ENCODE results near the gene RAB31.

Gene RAB31

DNA sequence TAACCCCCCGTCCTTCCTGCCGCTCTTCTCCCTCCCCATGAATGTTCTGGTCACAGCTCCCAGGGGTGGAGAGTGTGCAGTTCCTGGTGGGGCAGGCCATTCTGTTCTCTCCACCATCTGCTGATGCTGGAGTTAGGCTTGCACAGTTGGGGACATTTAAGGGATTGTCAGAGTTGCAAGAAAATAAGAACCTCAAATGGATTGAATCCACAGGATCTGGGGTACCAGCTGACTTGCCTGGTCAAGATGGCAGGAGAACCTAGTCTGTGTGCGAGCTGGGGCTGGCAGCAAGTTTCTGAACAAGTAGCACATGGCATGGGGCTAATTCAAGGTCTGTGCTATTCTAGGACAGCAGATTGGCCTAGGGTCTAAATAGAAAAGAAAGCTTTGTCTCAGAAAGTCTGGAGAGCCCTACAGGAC lies 116.9 kb downstream of the RAB31 start:
- no peaks in the 10 kb centered on the region for H3K9me3 ChIP-seq (ENCODE audit: low read depth, low read length)
- H3K4me3 ChIP-seq: no peak overlapping the region
- H3K36me3 ChIP-seq (ENCODE audit: insufficient read depth, low read length): no peaks in the 10 kb centered on the region
- no peak overlapping the region for H3K27ac ChIP-seq
- no peak for DNase-seq (ENCODE audit: low read depth, low spot score)
- TF ChIP-seq EZH2 (IDR thresholded peaks at IDR 0.05) (no peak), FOXP2 (optimal IDR thresholded peaks at IDR 0.05; ENCODE audit: control extremely low read depth, extremely low read length, insufficient read depth) (no peak), POLR2AphosphoS5 (IDR thresholded peaks at IDR 0.05; ENCODE audit: borderline replicate concordance, low read depth, low read length) (no peak)
- H3K9ac ChIP-seq (ENCODE audit: insufficient read length): no peak overlapping the region

DNA sequence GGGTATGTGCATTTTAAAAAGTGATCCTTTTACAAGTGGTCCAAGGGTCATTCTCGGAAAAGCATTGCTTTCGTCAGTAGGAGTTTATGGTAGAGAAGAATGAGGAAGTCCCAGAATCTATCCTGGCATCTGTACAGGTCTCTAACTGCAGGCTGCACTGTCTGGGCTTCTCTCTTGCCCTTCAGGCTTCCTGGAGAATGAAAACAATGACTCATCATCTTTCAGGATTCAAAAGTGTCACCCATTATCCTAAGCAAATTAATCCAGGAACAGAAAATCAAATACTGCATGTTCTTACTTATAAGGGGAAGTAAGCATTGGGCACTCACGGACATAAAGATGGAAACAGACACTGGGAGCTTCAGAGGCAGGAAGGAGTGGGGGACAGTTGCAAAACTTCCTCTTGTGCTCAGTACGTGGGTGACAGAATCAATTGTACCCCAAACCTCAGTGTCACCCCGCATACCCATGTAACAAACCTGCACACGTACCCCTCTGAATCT lies 117.5 kb downstream of the RAB31 start:
- Histone ChIP-seq H3K27ac (no peak overlapping the region), H3K36me3 (ENCODE audit: insufficient read depth, low read length) (no peaks in the 10 kb centered on the region), H3K9ac (ENCODE audit: insufficient read length) (no peak overlapping the region), H3K4me3 (no peak overlapping the region), H3K9me3 (ENCODE audit: low read depth, low read length) (no peaks in the 10 kb centered on the region)
- TF ChIP-seq POLR2AphosphoS5 (IDR thresholded peaks at IDR 0.05; ENCODE audit: borderline replicate concordance, low read depth, low read length) (no peak), EZH2 (IDR thresholded peaks at IDR 0.05) (no peak), FOXP2 (optimal IDR thresholded peaks at IDR 0.05; ENCODE audit: control extremely low read depth, extremely low read length, insufficient read depth) (no peak)
- DNase-seq (ENCODE audit: low read depth, low spot score): no peak

DNA sequence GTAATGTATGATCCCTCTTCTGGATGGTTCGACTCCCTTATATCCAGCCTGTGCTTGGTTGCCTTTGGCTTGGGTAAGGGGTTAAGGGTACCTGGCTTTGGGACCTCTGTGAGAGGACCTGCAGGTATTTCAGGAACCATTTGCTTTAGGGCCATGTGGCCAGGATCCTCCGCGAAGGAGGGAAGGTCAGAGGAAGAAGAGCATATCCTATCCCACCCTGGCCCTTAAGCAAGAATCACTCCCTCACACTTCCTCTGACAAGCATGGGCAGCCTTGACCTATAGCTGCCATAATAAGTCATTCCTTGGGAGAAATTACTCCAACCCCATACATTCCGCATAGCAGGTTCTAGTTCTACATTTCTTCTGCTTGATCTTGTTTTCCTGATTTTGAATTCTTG lies 118.6 kb downstream of the RAB31 start:
- no peak for DNase-seq (ENCODE audit: low read depth, low spot score)
- Histone ChIP-seq H3K36me3 (ENCODE audit: insufficient read depth, low read length) (no peaks in the 10 kb centered on the region), H3K27ac (no peak overlapping the region), H3K9me3 (ENCODE audit: low read depth, low read length) (no peaks in the 10 kb centered on the region), H3K4me3 (no peak overlapping the region), H3K9ac (ENCODE audit: insufficient read length) (no peak overlapping the region)
- TF ChIP-seq FOXP2 (optimal IDR thresholded peaks at IDR 0.05; ENCODE audit: control extremely low read depth, extremely low read length, insufficient read depth) (no peak), POLR2AphosphoS5 (IDR thresholded peaks at IDR 0.05; ENCODE audit: borderline replicate concordance, low read depth, low read length) (no peak), EZH2 (IDR thresholded peaks at IDR 0.05) (no peak)

DNA sequence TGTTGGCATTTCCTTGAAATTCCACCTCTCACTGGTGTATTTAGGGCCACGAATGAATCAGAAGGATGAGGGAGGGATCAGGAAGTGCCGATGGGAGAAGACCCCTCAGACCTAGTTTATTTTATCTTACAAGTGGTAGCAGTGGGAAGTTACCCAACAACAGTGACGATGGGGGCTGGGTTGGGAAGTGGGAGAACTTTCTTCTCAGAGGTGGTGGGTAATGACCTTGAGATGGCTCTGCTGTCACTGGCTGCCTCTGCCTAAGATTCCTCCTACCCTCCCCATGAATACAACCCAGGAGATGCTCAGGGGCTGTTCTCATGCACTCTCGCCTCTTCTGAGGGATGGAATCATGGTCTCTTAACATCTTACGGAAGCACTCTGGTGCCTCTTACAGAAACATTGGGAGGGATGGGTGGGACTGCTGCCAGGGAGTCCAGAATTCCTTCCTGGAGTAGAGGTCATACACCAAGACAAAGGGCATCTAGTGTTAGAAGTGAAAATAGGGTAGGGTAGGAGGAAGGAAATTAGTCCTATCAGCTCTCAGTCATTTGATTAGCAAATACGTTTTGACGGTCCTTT lies 119.2 kb downstream of the RAB31 start:
- no peaks in the 10 kb centered on the region for H3K36me3 ChIP-seq (ENCODE audit: insufficient read depth, low read length)
- no peak overlapping the region for H3K9ac ChIP-seq (ENCODE audit: insufficient read length)
- 0 out of 2 replicates have a peak overlapping the region, but pooled peaks have one; percentile 5 for H3K27ac ChIP-seq
- TF ChIP-seq FOXP2 (optimal IDR thresholded peaks at IDR 0.05; ENCODE audit: control extremely low read depth, extremely low read length, insufficient read depth): no peak
- no peak for TF ChIP-seq POLR2AphosphoS5 (IDR thresholded peaks at IDR 0.05; ENCODE audit: borderline replicate concordance, low read depth, low read length)
- TF ChIP-seq EZH2 (IDR thresholded peaks at IDR 0.05): no peak
- no peak for DNase-seq (ENCODE audit: low read depth, low spot score)
- no peaks in the 10 kb centered on the region for H3K9me3 ChIP-seq (ENCODE audit: low read depth, low read length)
- no peak overlapping the region for H3K4me3 ChIP-seq

DNA sequence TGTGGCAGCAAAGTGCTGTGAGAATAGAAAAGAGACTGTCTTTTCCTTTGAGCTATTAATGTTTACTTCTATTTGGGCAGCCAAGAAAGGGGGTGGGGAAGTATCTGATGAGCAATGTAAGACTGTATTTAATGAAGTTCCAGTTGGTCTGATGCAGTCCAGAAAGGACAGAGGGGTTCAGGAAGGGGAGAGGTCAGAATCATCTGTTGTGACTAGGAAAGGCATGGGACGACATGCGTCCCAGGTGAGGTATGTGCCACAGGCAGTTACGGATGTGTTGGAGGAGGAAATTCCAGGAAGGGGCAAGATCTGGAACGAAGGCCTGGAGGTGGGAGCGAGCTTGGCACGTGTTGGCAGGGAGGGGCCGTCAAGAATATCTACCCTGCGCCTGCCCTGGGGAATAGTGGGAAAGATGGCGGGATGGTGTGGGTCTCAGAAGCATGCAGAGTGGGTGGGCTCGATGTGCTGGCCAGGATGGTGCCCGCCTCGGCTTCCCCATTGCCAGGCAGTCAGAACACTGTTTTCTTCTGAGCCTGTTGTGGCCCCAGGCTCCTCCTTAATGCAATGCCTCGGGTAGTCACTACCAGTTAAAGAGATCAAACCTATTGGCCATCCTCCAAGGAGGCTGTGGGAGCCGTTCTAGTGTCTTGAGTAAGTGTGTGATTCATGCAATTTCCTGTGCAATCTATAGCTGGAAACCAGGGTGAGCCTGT lies 119.8 kb downstream of the RAB31 start:
- no peaks in the 10 kb centered on the region for H3K9me3 ChIP-seq (ENCODE audit: low read depth, low read length)
- peak overlapping the region; percentile 7; the same call in 1 of the 2 replicates for H3K4me3 ChIP-seq
- TF ChIP-seq POLR2AphosphoS5 (IDR thresholded peaks at IDR 0.05; ENCODE audit: borderline replicate concordance, low read depth, low read length): no peak
- DNase-seq (ENCODE audit: low read depth, low spot score): peak; percentile 79
- no peak overlapping the region for H3K9ac ChIP-seq (ENCODE audit: insufficient read length)
- H3K27ac ChIP-seq: peak overlapping the region; percentile 61; the same call in 1 of the 2 replicates
- no peaks in the 10 kb centered on the region for H3K36me3 ChIP-seq (ENCODE audit: insufficient read depth, low read length)

DNA sequence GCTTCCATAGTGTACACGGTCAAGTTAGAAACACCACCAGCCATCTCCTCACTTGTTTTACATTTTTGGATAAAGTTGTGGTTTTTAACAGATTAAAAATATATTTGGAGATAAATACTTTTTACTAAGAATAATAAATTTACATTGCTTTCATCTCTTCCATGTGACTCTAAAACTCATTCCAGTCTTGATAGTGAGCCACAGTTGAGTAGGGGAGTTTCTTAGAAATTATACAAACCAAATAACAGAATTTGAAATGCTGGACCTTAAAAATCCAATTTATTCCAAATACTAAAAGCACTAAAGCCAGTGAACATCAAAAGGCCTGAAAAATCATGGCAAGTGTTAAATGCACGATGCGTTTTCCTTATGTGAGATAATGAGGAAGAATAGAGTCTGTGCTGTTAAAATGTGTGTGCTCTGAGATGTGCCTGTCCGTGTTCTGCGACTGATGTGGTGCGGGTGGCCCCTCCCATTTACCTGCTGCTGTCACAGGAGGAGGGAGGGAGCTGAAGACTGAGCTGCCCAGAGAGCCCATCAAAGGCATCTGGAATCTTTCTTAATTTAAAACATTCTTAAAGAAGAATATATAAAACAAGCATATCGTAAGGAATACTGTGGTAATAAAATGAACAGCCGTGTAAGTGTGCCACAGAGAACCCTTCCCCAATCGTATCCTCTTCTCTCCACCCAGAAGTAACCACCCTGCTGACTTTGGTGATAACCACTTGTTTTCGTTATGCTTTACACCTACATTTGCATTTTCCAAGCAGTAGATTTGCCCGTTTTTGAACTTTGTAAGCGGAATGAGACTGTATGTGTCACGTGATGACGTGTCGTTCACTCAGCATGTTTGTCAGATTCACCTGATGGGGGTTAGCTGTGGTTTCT lies 120.7 kb downstream of the RAB31 start:
- Histone ChIP-seq H3K4me3 (peak overlapping the region; percentile 7), H3K27ac (peak overlapping the region; percentile 61), H3K36me3 (ENCODE audit: insufficient read depth, low read length) (no peaks in the 10 kb centered on the region), H3K9me3 (ENCODE audit: low read depth, low read length) (no peaks in the 10 kb centered on the region), H3K9ac (ENCODE audit: insufficient read length) (no peak overlapping the region)
- no peak for TF ChIP-seq EZH2 (IDR thresholded peaks at IDR 0.05)
- no peak for TF ChIP-seq POLR2AphosphoS5 (IDR thresholded peaks at IDR 0.05; ENCODE audit: borderline replicate concordance, low read depth, low read length)
- no peak for TF ChIP-seq FOXP2 (optimal IDR thresholded peaks at IDR 0.05; ENCODE audit: control extremely low read depth, extremely low read length, insufficient read depth)
- DNase-seq (ENCODE audit: low read depth, low spot score): no peak

DNA sequence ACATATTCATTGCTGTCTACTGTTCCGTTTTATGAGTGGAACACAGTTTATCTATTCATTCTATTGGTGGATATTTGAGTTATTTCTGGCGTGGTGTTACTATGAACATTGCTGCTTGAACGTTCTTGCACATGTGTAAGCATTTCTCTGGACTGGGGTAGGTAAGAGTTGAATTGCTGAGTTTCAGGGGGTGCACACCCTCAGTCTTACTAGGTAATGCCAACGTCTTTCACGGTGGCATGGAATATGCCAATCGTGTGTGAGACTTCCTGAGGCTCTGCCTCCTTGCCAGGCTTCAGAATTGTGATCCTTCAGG lies 121.3 kb downstream of the RAB31 start:
- Histone ChIP-seq H3K36me3 (ENCODE audit: insufficient read depth, low read length) (no peaks in the 10 kb centered on the region), H3K9ac (ENCODE audit: insufficient read length) (no peak overlapping the region), H3K4me3 (no peak overlapping the region), H3K27ac (no peak overlapping the region), H3K9me3 (ENCODE audit: low read depth, low read length) (no peaks in the 10 kb centered on the region)
- TF ChIP-seq EZH2 (IDR thresholded peaks at IDR 0.05) (no peak), FOXP2 (optimal IDR thresholded peaks at IDR 0.05; ENCODE audit: control extremely low read depth, extremely low read length, insufficient read depth) (no peak), POLR2AphosphoS5 (IDR thresholded peaks at IDR 0.05; ENCODE audit: borderline replicate concordance, low read depth, low read length) (no peak)
- DNase-seq (ENCODE audit: low read depth, low spot score): no peak

DNA sequence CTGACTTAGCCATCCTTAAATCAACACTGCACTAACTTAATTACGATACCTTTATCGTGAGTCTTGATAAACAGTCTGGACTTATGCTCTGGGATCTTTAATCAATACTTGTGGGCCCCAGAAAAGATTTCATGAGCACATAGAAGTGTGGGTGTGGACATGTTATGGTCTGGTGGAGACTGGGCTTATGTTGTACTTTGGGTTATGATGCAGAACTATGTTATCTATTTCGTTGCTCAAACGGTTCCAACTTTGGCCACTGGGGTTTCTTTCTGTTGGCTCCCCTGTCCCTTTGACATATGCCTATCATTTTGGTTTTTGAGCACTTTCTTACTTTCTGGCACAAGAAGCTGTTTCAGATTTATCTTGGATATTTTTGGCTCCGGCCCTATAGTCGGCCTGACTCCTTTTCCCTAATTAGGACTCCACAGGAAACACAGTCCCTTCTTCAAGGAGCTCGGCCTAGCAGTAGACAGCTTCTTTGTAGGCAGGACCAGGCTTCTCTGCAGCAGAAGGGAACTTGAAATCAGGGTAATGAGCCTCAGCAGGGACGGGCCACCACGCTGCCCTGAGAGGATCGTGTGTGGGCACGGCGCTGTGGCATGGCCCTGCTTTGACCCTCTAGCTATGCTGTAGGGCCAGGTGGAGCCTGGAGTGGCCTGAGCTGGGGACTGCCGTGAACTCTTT lies 123.1 kb downstream of the RAB31 start:
- TF ChIP-seq EZH2 (IDR thresholded peaks at IDR 0.05) (no peak), FOXP2 (optimal IDR thresholded peaks at IDR 0.05; ENCODE audit: control extremely low read depth, extremely low read length, insufficient read depth) (no peak), POLR2AphosphoS5 (IDR thresholded peaks at IDR 0.05; ENCODE audit: borderline replicate concordance, low read depth, low read length) (no peak)
- no peaks in the 10 kb centered on the region for H3K36me3 ChIP-seq (ENCODE audit: insufficient read depth, low read length)
- no peak overlapping the region for H3K27ac ChIP-seq
- H3K9me3 ChIP-seq (ENCODE audit: low read depth, low read length): no peaks in the 10 kb centered on the region
- no peak for DNase-seq (ENCODE audit: low read depth, low spot score)
- no peak overlapping the region for H3K4me3 ChIP-seq
- no peak overlapping the region for H3K9ac ChIP-seq (ENCODE audit: insufficient read length)
